Memory B cell (primary cell): ENCODE results near the gene SLC39A3.

Experiments used
- ATAC-seq: fragments of 150-1000 bp; cut with Tn5 transposase; 2 replicates; pipeline ENCODE4 v1.10.0; 2021; ENCODE audit warnings: low read depth, mild to moderate bottlenecking, moderate library complexity
- DNase-seq, 2 donors: peaks; one replicate each; pipeline ENCODE4 v3.0.0; 2022; ENCODE audit warnings: low spot score in 2 of 2
- H3K27ac Mint-ChIP-seq: one replicate; pipeline ENCODE4 v1.8.0; 2022; ENCODE audit warnings: mild to moderate bottlenecking, moderate library complexity, mixed read lengths
- H3K27me3 Mint-ChIP-seq: one replicate; pipeline ENCODE4 v1.8.0; 2022; ENCODE audit warnings: mixed read lengths
- H3K36me3 Mint-ChIP-seq: one replicate; pipeline ENCODE4 v1.8.0; 2022; ENCODE audit warnings: mild to moderate bottlenecking, mixed read lengths
- H3K4me1 Mint-ChIP-seq: one replicate; pipeline ENCODE4 v1.8.0; 2022; ENCODE audit warnings: mixed read lengths
- H3K4me3 Mint-ChIP-seq: one replicate; pipeline ENCODE4 v1.8.0; 2022; ENCODE audit warnings: mild to moderate bottlenecking, moderate library complexity, mixed read lengths
- H3K9me3 Mint-ChIP-seq: one replicate; pipeline ENCODE4 v1.8.0; 2022; ENCODE audit warnings: mixed read lengths

The SLC39A3 gene

DNA sequence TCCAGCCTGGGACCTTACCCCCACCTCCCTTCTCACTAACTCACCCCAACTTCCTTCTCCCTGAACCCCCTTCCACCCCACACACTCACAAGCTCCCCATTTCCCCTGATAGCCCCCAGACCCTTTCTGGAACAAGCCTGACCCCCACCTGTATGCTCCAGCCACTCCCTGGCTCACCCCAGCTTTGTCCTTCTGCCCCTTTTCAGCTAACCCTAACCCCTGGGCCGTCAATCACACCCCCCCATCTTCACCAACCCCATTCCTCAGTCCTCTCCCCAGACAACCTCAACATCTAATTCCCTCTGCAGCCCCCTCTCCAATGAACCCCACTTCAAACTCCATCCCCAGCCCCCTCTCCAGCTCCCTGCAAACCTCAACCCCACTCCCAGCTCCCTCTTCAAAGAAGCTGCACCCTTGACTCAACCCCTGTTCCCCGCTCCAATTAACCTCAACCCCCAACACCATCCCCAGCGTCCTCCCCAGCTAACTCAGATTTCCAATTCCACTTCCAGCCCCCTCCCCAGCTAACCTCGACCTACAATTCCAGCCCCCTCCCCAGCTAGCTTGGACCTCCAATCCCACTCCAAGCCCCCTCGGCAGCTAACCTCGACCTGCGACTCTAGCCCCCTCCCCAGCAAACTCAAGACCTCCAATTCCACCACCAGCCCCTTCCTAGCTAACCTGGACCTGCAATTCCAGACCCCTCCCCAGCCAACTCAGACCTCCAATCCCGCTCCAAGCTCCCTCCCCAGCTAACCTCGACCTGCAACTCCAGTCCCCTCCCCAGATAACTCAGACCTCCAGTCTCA lies 38.3 kb downstream of the SLC39A3 start:
- H3K27ac Mint-ChIP-seq = peak overlapping the region; percentile 98
- H3K9me3 Mint-ChIP-seq = no peaks in the 10 kb centered on the region
- H3K27me3 Mint-ChIP-seq = no peaks in the 10 kb centered on the region
- ATAC-seq (no peak), DNase-seq (no peak)
- peaks cover 39% of the 10 kb centered on the region for H3K4me1 Mint-ChIP-seq
- peak overlapping the region; percentile 97 for H3K4me3 Mint-ChIP-seq
- H3K36me3 Mint-ChIP-seq = peaks cover 20% of the 10 kb centered on the region

DNA sequence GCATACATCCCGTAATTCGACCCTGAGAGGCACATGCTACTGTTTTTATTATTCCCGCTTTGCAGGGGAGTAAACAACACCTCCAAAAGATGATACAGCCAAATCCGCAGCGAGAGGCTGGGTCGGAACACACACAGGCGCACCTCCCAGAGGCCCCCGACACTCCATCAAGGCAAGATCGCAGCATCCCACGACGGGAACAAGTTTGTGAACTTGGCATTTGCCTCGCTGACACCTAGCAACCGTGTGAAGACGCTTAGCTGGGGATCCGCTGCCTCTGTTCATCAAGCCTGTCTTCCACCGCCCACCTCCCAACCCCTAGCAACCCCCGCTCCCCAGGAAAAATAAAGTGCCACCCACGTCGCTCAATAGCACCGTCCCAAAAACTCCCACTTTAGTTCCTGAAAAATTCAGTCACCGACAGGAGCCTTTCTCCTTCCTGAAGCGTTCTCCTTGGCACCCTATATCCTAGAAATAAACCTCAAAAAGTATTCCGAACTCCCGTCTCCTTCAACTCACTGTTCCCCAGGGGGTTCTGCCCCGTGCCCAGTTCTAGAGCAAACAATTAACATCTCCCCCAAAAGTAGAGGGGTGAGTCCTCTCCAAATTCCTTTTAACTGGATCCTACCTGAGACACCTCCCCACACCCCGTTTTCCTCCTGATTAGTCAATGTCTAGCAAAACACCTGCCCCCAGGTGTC lies 39.0 kb downstream of the SLC39A3 start:
- Mint-ChIP-seq H3K9me3 (no peaks in the 10 kb centered on the region), H3K27ac (peak overlapping the region; percentile 98), H3K36me3 (peaks cover 27% of the 10 kb centered on the region), H3K27me3 (no peaks in the 10 kb centered on the region), H3K4me3 (peak overlapping the region; percentile 97), H3K4me1 (peaks cover 47% of the 10 kb centered on the region)
- no peak for DNase-seq
- no peak for ATAC-seq

- Mint-ChIP-seq H3K9me3 (no peaks in the 10 kb centered on the region), H3K4me1 (peaks cover 58% of the 10 kb centered on the region), H3K36me3 (peaks cover 32% of the 10 kb centered on the region), H3K4me3 (peak overlapping the region; percentile 97), H3K27ac (peak overlapping the region; percentile 98), H3K27me3 (no peaks in the 10 kb centered on the region)
- ATAC-seq = peak; percentile 34
- no peak for DNase-seq
Measured at GRCh38 chr19:2699413-2700140, 40.2 kb downstream of the SLC39A3 start.

- ATAC-seq = peak; percentile 4
- H3K27ac Mint-ChIP-seq = peak overlapping the region; percentile 98
- peaks cover 44% of the 10 kb centered on the region for H3K4me1 Mint-ChIP-seq
- H3K9me3 Mint-ChIP-seq = no peaks in the 10 kb centered on the region
- peaks cover 21% of the 10 kb centered on the region for H3K36me3 Mint-ChIP-seq
- DNase-seq = no peak
- H3K27me3 Mint-ChIP-seq = no peaks in the 10 kb centered on the region
- peak overlapping the region; percentile 77 for H3K4me3 Mint-ChIP-seq
Measured at GRCh38 chr19:2694196-2694595, 45.6 kb downstream of the SLC39A3 start.

DNA sequence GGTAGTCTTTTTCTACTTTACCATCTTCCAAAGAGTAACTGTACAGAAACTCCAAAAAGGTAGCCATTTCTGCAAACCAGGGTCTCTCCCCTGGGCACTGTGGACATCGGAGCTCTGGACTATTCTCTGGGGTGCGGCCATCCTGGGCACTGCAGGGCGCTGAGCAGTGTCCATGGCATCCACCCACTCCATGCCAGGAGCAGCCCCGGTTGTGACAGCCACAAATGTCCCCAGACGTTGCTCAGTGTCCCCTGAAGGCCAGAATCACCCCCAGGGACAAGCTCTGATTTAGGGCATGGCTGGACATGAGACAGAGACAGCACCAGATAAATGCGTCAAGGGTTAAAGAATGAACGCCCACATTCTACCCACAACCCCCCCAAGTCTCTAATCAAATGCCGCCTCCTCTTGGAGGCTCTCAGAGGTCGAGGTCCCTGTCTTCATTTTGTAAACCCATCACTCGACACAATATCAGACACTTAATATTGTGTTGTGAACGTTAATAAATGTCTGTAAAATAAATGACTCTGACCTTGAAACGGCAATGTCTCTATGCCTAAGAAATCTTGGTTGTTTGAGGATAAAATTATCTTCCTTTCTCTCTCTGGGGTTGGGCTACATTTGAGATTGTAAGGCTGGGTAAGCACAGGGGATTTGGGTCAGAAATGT lies 46.2 kb downstream of the SLC39A3 start:
- H3K36me3 Mint-ChIP-seq = peaks cover 21% of the 10 kb centered on the region
- ATAC-seq (no peak), DNase-seq (no peak)
- H3K27ac Mint-ChIP-seq = peak overlapping the region; percentile 98
- peaks cover 42% of the 10 kb centered on the region for H3K4me1 Mint-ChIP-seq
- H3K4me3 Mint-ChIP-seq = peak overlapping the region; percentile 77
- H3K27me3 Mint-ChIP-seq = no peaks in the 10 kb centered on the region
- no peaks in the 10 kb centered on the region for H3K9me3 Mint-ChIP-seq

GRCh38 chr19:2691951-2692350 lies 47.9 kb downstream of the SLC39A3 start:
- ATAC-seq (no peak), DNase-seq (no peak)
- H3K4me1 Mint-ChIP-seq = peaks cover 39% of the 10 kb centered on the region
- H3K36me3 Mint-ChIP-seq = peaks cover 20% of the 10 kb centered on the region
- H3K4me3 Mint-ChIP-seq = no peak overlapping the region
- H3K27me3 Mint-ChIP-seq = no peaks in the 10 kb centered on the region
- peak overlapping the region; percentile 98 for H3K27ac Mint-ChIP-seq
- H3K9me3 Mint-ChIP-seq = no peaks in the 10 kb centered on the region

DNA sequence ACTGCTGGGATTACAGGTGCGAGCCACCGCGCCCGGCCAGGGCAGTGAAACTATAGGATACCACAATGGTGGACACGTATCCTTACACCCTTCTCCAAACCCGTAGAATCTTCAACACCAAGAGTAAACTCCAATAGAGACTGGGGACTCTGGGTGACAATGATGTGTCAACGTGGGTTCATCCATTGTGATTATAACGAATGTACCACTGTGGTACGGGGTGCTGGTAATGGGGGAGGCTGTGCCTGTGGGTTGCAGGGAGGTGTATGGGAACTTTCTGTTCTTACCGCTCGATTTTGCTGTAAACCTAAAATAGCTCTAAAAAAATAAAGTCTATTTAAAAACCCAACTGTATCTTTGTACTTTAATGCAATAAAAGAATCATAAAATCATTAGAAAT lies 49.0 kb downstream of the SLC39A3 start:
- DNase-seq (no peak), ATAC-seq (no peak)
- Mint-ChIP-seq H3K4me1 (peaks cover 30% of the 10 kb centered on the region), H3K36me3 (peaks cover 17% of the 10 kb centered on the region), H3K27me3 (no peaks in the 10 kb centered on the region), H3K9me3 (no peaks in the 10 kb centered on the region), H3K27ac (no peak overlapping the region), H3K4me3 (no peak overlapping the region)

GRCh38 chr19:2686360-2686759 lies 53.5 kb downstream of the SLC39A3 start:
- no peaks in the 10 kb centered on the region for H3K27me3 Mint-ChIP-seq
- H3K4me1 Mint-ChIP-seq = peaks cover 21% of the 10 kb centered on the region
- DNase-seq (no peak), ATAC-seq (no peak)
- no peaks in the 10 kb centered on the region for H3K9me3 Mint-ChIP-seq
- peak overlapping the region; percentile 100 for H3K27ac Mint-ChIP-seq
- H3K4me3 Mint-ChIP-seq = no peak overlapping the region
- peaks cover 25% of the 10 kb centered on the region for H3K36me3 Mint-ChIP-seq

DNA sequence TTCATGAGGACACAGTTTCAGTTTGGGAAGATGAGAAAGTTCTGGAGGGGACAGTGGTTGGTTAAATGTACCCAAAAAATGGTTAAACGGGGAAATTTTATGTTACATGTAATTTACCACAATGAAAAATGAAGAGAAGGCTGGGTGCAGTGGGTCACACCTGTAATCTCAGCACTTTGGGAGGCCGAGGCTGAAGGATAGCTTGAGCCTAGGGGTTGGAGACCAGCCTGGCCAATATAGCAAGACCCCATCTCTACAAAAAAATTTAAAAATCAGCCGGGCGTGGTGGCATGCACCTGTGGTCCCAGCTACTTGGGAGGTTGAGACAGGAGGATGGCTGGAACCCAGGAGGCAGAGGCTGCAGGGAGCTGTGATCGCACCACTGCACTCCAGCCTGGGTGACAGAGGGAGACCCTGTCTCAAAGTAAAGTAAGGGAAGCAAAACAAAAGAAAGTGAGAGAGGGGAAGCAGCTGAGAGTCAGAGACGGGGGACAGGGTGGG lies 54.6 kb downstream of the SLC39A3 start:
- no peak for DNase-seq
- ATAC-seq = no peak
- peaks cover 28% of the 10 kb centered on the region for H3K36me3 Mint-ChIP-seq
- H3K27ac Mint-ChIP-seq = peak overlapping the region; percentile 100
- no peak overlapping the region for H3K4me3 Mint-ChIP-seq
- no peaks in the 10 kb centered on the region for H3K9me3 Mint-ChIP-seq
- H3K27me3 Mint-ChIP-seq = no peaks in the 10 kb centered on the region
- peaks cover 23% of the 10 kb centered on the region for H3K4me1 Mint-ChIP-seq

DNA sequence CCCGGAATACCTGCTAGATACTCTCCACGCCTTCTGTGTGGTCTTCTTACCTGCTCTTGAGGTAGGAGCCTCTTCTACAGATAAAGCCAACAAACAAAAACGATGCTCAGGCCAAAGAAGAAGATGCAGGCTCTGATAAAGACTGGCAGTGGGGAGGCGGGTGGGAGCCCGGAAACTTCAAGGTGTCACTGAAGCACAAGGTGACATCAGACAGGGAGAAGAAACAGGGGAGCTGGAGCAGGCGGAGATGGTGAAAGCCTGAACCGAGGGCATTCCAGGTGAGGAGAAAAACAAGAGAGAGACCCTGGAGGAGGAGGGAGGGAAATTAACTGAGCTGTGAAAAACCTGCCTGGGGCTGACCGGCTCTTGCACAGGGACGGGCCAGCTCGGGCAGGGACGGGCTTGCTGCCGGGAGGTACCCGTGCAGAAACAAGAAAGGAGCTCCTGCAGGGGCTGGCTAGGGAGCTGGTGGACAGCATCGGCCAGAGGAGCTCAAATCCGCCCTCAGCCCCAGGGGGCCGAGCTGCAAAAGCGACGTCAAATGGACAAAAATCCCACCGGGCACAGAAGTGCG lies 56.3 kb downstream of the SLC39A3 start:
- Mint-ChIP-seq H3K4me3 (no peak overlapping the region), H3K27me3 (no peaks in the 10 kb centered on the region), H3K27ac (peak overlapping the region; percentile 100), H3K4me1 (peaks cover 30% of the 10 kb centered on the region), H3K9me3 (peaks cover 2% of the 10 kb centered on the region), H3K36me3 (peaks cover 31% of the 10 kb centered on the region)
- DNase-seq (no peak), ATAC-seq (no peak)
